Dendritic cell treated with granulocyte-macrophage colony-stimulating factor and Interleukin-4, amounts not matched to agents 40 ng/mL and 50 ng/mL, for 4 days (primary cell): Measurements from ENCODE around the gene SLC27A3.
"Not testable (repeated sequence)": the region's sequence is repeated elsewhere in the genome, so short reads cannot be mapped to it uniquely, and the experiment has no call there.

Source experiments
- H3K27ac Mint-ChIP-seq: one replicate; pipeline ENCODE4 v1.8.0; 2022; ENCODE audit warnings: mild to moderate bottlenecking, mixed read lengths
- H3K27me3 Mint-ChIP-seq: one replicate; pipeline ENCODE4 v1.8.0; 2022; ENCODE audit warnings: mild to moderate bottlenecking, mixed read lengths
- H3K36me3 Mint-ChIP-seq: one replicate; pipeline ENCODE4 v1.8.0; 2022; ENCODE audit warnings: low read depth, mixed read lengths
- H3K4me1 Mint-ChIP-seq: one replicate; pipeline ENCODE4 v1.8.0; 2022; ENCODE audit warnings: low read depth, mixed read lengths
- H3K4me3 Mint-ChIP-seq: one replicate; pipeline ENCODE4 v1.8.0; 2022; ENCODE audit warnings: mild to moderate bottlenecking, moderate library complexity, mixed read lengths
- H3K9me3 Mint-ChIP-seq: one replicate; pipeline ENCODE4 v1.8.0; 2022; ENCODE audit warnings: mixed read lengths
- intact Hi-C: fragments of 100-400 bp; cut with micrococcal nuclease; formaldehyde crosslinking; loops from one replicate; pipeline ENCODE4 v1.15.0; 2022

Gene SLC27A3

DNA sequence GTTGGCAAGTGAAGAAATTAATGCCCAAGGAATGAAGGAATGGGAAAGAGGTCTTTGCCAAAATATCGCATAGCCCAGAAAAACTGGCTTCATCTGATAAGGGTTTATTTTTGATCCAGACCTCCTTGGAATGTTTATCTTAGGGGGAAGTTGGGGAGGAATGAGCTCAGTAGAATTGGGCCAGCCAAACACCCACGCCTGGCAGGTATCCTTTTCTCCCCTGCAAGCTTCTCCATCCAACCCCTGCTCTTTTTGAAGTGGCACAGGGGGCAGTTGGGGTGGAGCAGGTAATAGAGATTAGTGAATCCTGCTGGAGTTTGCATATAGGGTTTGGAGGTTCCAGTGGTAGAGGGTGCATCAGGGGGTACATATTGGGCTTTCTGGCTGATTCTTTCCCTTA lies 26.3 kb upstream of the SLC27A3 start:
- H3K9me3 Mint-ChIP-seq, result no peaks in the 10 kb centered on the region
- H3K36me3 Mint-ChIP-seq, result peaks cover 91% of the 10 kb centered on the region
- no peak overlapping the region for H3K4me3 Mint-ChIP-seq
- H3K27ac Mint-ChIP-seq, result no peak overlapping the region
- H3K4me1 Mint-ChIP-seq, result peaks cover 34% of the 10 kb centered on the region
- intact Hi-C loops, result loop anchor here (1.0 to 10.0 kb wide), 3 partner anchors 72 to 234 kb away; no protein-coding TSS in a partner anchor
- H3K27me3 Mint-ChIP-seq, result no peaks in the 10 kb centered on the region

DNA sequence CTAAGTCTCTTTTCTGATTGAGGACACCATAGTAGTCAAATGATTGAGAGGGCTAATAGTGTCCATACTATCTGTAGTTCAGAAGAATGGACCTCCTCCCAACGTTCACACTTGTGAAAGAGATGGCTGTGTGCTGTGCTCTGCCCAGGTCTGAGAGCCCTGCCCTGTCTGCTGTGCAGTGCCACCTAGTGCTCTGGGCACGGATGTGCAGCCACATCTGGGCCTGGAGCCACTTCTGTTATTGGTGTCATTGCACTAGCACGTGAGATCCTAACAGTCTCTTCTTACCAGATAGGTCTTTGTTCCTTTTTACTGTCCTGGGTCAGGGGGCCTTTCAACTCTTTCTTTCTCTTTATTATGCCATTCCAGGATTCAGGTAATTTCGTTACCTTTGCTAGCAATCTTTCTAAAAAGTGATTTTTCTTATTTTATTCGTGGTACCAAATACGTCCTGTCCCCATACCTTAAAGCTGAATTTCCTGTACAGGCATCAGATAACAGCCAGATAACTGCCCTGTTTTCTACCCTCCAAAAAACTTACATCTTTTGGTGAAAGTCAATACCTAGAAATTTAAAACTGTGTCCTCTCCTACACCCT lies 25.7 kb upstream of the SLC27A3 start:
- intact Hi-C loops, result loop anchor here (1.0 to 10.0 kb wide), 3 partner anchors 72 to 235 kb away; no protein-coding TSS in a partner anchor
- Mint-ChIP-seq H3K27me3 (no peaks in the 10 kb centered on the region), H3K9me3 (no peaks in the 10 kb centered on the region), H3K27ac (no peak overlapping the region), H3K36me3 (peaks cover 91% of the 10 kb centered on the region), H3K4me3 (no peak overlapping the region), H3K4me1 (peaks cover 28% of the 10 kb centered on the region)

DNA sequence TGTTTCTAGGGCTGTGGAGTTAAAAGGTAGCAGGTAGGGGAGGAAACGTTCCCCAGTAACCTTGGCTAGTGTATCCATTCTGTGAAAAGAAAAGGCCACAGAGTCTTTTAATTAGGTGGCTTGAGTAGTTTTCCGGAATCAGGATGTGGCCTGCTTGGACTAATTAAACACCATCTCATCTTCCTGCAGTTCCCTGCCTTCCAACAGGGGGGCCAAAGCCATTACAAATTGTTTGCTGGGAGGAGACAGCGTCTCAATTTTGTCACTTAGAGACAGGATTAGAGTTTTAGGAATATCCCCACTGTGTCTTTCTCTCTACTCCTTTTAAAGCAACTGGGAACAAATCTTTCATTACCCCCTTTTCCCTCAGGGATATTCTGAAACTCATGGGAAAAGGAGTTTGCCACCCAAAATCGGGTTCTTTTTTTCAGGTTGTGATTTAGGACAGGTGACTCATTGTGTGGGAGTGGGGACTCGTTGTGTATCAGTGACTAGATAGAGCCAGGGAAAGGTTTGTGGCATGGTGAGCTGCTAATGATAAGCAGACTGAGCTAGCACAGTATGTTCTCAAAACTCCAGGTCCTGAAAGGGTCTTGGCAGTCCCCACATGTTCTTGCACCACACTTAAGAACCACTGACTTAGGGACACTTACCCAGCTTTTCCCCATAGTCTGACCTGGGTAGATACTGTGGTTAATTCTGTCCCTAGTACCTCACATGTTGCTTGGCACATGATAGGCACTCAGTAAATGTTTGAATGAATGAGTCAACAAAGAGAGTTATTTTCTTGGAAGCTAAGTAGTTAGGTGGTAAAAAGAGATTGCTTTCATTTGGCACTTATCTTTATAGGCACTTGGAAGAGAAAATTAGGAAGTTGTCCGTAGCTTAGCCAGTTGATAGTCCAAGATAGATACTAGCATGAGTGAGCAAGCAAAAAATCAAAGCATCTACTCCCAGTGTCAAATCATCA lies 24.9 kb upstream of the SLC27A3 start:
- H3K27me3 Mint-ChIP-seq, result no peaks in the 10 kb centered on the region
- peaks cover 26% of the 10 kb centered on the region for H3K4me1 Mint-ChIP-seq
- H3K36me3 Mint-ChIP-seq, result peaks cover 91% of the 10 kb centered on the region
- H3K4me3 Mint-ChIP-seq, result no peak overlapping the region
- intact Hi-C loops, result no loop called here
- no peak overlapping the region for H3K27ac Mint-ChIP-seq
- no peaks in the 10 kb centered on the region for H3K9me3 Mint-ChIP-seq

DNA sequence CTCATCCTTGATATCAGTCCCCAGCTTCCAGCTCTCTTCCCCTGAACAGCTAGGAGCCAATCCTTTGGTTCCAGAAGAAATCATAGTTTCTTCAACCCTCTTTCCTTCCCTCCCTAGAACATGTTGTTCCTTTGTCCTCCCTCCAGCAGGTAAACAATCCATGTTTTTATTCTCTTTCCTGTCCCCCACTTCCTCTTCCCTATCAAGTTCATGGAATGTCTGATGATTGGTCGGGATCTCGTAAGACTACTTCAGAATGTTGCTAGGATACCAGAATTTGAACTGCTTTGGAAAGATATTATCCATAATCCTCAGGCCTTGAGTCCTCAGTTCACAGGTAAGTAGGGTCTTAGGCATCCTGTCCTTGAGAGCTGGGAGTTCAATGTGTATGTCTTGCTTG lies 23.1 kb upstream of the SLC27A3 start:
- peaks cover 26% of the 10 kb centered on the region for H3K4me1 Mint-ChIP-seq
- no peak overlapping the region for H3K4me3 Mint-ChIP-seq
- H3K27me3 Mint-ChIP-seq, result no peaks in the 10 kb centered on the region
- peaks cover 91% of the 10 kb centered on the region for H3K36me3 Mint-ChIP-seq
- H3K27ac Mint-ChIP-seq, result no peak overlapping the region
- intact Hi-C loops, result no loop called here
- H3K9me3 Mint-ChIP-seq, result no peaks in the 10 kb centered on the region

DNA sequence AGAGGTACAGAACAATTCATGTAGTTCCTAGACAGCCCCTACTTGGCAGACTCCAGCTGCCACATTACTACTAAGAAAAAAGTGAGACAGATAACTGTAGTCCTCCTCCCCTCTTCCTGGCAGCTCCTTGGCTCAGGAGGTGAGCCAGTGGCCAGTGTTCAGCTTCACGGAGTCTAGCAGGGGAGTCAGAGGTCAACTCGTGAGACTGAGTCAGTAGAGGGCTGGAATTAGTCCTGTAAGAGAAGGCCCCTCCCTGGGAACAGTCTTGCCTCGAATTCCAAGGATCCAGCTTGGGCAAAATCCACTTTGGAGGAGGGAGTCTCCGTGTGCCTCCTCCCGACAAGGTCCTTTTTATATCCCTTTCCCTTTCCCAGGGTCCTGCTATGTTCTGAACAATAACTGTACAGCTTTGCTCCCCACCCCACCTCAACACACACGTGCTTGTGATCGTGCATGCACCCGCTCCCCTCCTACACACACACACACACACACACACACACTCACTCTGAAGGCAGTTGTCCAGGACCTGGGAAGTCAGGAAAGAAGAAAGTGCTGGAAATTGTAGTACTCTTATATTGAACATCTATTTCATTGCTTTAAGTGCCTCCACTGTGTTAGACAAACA lies 22.5 kb upstream of the SLC27A3 start:
- H3K36me3 Mint-ChIP-seq, result peaks cover 91% of the 10 kb centered on the region
- no peaks in the 10 kb centered on the region for H3K9me3 Mint-ChIP-seq
- H3K4me1 Mint-ChIP-seq, result peaks cover 26% of the 10 kb centered on the region
- no peak overlapping the region for H3K4me3 Mint-ChIP-seq
- no peak overlapping the region for H3K27ac Mint-ChIP-seq
- H3K27me3 Mint-ChIP-seq, result no peaks in the 10 kb centered on the region
- intact Hi-C loops, result no loop called here

DNA sequence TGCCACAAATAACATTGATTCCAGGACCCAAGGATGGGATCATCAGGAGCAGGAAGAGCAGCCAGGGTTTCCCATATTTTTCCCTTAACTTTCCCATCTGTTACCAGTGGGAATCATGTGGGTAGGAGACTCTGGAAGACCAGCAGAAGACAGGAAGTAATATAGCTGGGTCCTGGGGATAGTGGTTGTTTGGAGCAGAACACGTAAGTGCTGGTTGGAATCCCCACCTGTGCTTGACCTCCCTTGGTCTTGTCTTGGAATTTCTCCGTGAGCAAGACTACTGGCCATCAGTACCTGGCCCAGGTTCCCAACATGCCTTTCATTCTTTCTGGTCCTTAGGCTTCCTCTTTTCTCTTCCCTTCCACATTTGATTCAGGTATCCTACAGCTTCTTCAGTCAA lies 20.9 kb upstream of the SLC27A3 start:
- intact Hi-C loops, result no loop called here
- no peaks in the 10 kb centered on the region for H3K9me3 Mint-ChIP-seq
- peaks cover 91% of the 10 kb centered on the region for H3K36me3 Mint-ChIP-seq
- no peak overlapping the region for H3K27ac Mint-ChIP-seq
- no peak overlapping the region for H3K4me3 Mint-ChIP-seq
- peaks cover 21% of the 10 kb centered on the region for H3K4me1 Mint-ChIP-seq
- H3K27me3 Mint-ChIP-seq, result no peaks in the 10 kb centered on the region

DNA sequence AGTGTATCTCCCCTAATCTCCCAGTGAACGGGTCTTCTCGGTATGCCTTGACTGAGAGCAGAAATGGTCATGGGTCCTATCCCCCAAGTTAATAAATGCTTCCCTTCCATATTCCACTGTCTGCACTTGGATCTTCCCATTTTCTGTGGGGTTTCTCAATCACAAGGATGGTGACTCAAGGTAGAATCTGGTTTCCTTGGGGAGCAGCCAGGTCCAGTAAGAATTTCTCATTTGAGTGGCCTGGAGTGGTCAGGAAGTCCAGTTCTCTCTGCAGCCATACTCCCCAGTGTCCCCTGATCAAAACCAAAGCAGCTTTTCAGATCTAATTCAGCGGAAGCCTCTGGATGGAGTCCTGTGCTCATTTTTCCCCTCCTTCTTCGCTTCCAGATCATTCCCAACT lies 14.8 kb upstream of the SLC27A3 start:
- Mint-ChIP-seq H3K27ac (no peak overlapping the region), H3K4me3 (no peak overlapping the region), H3K27me3 (no peaks in the 10 kb centered on the region), H3K4me1 (no peaks in the 10 kb centered on the region), H3K9me3 (no peaks in the 10 kb centered on the region), H3K36me3 (peaks cover 99% of the 10 kb centered on the region)
- intact Hi-C loops, result no loop called here

DNA sequence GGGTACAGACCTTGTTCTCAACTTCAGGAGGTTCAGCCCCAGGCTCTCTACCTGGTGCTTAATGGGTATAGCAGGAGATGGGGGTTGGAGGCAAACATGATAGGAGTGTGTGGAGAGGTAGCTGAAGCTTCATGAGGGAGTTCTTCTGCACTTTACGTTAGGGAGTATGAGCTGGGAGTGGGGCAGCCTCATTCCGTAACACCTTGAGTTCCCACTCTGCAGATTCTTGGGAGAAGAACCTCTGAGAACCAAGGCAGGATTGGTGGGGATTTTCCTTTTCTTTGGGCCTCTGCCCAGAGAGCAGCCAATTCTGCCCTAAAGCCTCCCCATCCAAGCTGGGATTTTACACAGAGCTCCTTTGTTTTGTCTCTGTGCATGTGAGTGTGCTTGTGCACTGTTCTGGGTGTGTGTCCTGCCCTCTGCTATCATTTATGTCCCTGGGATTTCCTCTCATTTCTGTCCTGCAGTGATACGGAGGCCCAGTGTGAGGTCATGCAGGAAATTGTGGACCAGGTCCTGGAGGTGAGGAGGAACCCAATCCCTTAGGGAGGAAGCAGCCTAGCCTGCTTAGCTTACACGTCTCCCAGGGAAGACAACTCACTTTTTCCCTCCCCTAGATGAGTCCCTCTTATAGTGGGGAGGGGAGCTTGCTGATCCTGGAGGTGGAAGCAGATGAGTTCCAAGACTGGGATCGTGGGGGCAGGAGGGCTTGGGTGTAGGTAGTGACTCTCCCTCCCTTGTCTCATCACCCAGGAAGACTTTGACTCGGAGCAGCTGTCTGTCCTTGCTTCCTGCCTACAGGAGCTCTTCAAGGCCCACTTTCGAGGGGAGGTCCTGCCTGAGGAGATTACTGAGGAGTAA lies 11.6 kb upstream of the SLC27A3 start:
- Mint-ChIP-seq H3K4me3 (no peak overlapping the region), H3K27ac (no peak overlapping the region), H3K36me3 (peaks cover 99% of the 10 kb centered on the region), H3K9me3 (no peaks in the 10 kb centered on the region), H3K27me3 (no peaks in the 10 kb centered on the region), H3K4me1 (peaks cover 17% of the 10 kb centered on the region)
- intact Hi-C loops, result no loop called here

DNA sequence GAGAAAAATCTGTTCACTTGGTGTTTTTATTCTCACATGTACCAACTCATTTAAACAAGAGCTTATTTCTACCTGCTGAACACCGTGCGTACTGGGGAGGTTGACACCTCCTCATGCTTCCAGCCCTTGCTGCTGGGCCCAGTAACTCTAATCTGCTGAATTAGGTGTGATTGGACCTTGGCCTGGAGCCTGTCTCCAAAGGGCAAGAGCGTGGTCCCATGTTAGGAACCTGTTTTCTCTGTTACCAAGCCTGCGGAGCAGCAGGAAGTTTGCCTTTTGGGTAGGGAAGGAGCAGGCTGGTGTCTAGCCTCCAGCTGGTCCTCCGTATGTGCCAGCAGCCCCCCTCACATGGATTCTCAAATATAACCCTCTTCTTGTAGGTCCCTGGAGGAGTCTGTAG lies 10.9 kb upstream of the SLC27A3 start:
- Mint-ChIP-seq H3K27ac (no peak overlapping the region), H3K4me3 (no peak overlapping the region), H3K36me3 (peaks cover 99% of the 10 kb centered on the region), H3K4me1 (peaks cover 24% of the 10 kb centered on the region), H3K9me3 (no peaks in the 10 kb centered on the region), H3K27me3 (no peaks in the 10 kb centered on the region)
- intact Hi-C loops, result no loop called here

DNA sequence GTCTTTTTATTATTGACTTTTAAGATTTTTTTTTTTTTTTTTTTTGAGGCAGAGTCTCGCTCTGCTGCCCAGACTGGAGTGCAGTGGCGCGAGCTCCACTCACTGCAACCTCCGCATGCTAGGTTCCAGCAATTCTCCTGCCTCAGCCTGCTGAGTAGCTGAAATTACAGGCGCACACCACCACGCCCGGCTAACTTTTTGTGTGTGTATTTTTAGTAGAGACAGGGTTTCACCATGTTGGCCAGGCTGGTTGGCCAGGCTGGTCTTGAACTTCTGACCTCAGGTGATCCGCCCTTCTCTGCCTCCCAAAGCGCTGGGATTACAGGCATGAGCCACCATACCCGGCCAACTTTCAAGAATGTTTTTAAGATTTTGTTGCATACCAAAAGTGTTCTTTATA lies 8.5 kb upstream of the SLC27A3 start:
- intact Hi-C loops, H3K9me3 Mint-ChIP-seq, H3K4me3 Mint-ChIP-seq, H3K27me3 Mint-ChIP-seq, H3K27ac Mint-ChIP-seq: not testable (repeated sequence)
- H3K4me1 Mint-ChIP-seq, result peaks cover 48% of the 10 kb centered on the region
- peaks cover 99% of the 10 kb centered on the region for H3K36me3 Mint-ChIP-seq

DNA sequence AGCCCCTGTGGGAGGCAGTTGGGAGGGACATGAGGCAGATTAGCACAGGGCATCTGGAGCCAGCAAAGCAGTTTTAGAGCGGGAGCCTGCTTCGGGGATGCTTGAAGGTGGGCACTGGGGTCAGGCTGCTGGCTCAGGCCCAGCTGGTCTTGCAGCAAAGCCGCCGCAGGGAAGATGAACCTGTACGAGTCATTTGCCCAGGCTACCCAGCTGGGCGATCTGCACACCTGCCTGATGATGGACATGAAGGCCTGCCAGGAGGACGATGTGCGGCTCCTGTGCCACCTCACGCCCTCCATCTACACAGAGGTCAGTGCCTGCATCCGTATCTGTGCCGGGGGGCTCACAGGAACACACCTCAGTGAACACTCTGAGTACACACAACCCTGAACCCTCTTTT lies 7.7 kb upstream of the SLC27A3 start:
- peaks cover 99% of the 10 kb centered on the region for H3K36me3 Mint-ChIP-seq
- H3K4me1 Mint-ChIP-seq, result peaks cover 56% of the 10 kb centered on the region
- intact Hi-C loops, result no loop called here
- H3K4me3 Mint-ChIP-seq, result no peak overlapping the region
- H3K27ac Mint-ChIP-seq, result peak overlapping the region; percentile 83
- H3K9me3 Mint-ChIP-seq, result no peaks in the 10 kb centered on the region
- no peaks in the 10 kb centered on the region for H3K27me3 Mint-ChIP-seq

DNA sequence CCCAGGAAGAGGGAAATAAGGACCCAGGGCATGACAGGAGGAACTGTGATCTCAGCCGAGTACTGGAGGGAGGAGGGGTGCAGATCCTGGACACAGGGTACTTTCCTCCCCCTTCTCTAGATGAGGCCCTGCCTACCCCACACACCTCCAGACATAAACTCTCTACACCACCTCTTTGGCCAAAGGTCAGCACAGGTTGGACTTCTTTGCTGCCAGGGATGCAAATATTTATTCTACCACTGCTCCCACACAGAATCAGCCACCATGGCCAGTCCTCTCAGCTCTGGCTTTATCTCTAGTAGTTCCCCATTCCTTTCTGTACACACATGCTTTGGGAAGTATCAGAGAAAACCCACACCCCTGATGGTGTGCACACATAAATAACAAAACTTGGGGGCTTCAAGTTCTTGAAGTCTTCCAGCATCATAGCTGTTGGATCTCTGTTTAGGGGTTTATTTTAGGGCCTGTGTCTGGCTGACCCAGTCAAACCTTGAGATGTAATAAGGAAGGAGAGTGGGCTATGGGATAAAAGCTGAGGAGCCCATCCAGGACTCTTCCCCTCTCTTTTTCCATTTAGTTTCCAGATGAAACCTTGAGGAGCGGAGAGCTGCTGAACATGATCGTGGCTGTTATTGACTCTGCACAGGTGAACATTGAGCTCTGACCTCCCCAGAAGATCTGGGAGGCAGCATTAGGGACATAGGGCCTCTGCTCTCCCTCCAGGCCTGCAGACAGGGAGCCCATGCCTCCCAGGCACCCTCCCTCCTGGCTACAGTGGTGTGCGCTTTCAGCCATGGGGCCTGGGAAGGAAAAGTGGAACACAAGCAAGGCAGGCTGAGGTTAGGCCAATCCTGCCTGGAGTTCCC lies 6.7 kb upstream of the SLC27A3 start:
- Mint-ChIP-seq H3K4me3 (no peak overlapping the region), H3K27ac (peak overlapping the region; percentile 83), H3K36me3 (peaks cover 97% of the 10 kb centered on the region), H3K27me3 (no peaks in the 10 kb centered on the region), H3K4me1 (peaks cover 66% of the 10 kb centered on the region), H3K9me3 (no peaks in the 10 kb centered on the region)
- intact Hi-C loops, result no loop called here

DNA sequence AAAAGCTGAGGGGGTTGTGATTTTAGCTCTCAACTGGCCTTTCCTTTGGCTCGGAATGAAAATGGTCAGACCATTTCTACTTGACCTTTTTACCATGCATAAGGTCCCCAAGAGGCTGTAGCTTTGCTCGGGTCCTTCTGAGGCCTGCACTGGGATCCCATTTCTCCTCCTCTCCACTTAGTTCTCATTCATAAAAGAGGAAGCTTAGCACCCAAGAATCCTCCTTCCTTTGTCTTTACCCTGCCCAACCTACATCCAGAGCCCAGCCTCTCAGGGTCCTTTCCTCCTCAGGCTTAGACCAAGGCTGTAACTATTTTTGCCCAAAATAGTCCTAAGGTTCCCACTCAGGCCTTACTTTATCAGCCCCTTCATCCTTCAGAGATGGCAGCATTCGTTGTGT lies 6.0 kb upstream of the SLC27A3 start:
- intact Hi-C loops, result no loop called here
- peaks cover 73% of the 10 kb centered on the region for H3K4me1 Mint-ChIP-seq
- H3K4me3 Mint-ChIP-seq, result peak overlapping the region; percentile 21
- peak overlapping the region; percentile 83 for H3K27ac Mint-ChIP-seq
- no peaks in the 10 kb centered on the region for H3K27me3 Mint-ChIP-seq
- no peaks in the 10 kb centered on the region for H3K9me3 Mint-ChIP-seq
- peaks cover 91% of the 10 kb centered on the region for H3K36me3 Mint-ChIP-seq
